A673 (cell line): ENCODE results near the gene SIK3.

ENCODE experiments used
- EZH2 ChIP-seq: fragments of 200-600 bp; sonication (generic); IDR thresholded peaks from 2 replicates; pipeline ENCODE4 v1.6.1; 2017; ENCODE audit warnings: borderline replicate concordance, low read depth, mild to moderate bottlenecking, mixed read lengths, antibody characterized with exemption, low read length; ENCODE audit not compliant: poor library complexity, severe bottlenecking
- TF ChIP-seq, protein P1 (sequence below): fragments of 300-800, 200-600 bp; sonication (generic); conservative IDR thresholded peaks from 2 replicates; pipeline ENCODE4 v1.5.1; 2017; ENCODE audit warnings: low read depth, mild to moderate bottlenecking, antibody characterized with exemption, low read length, moderate library complexity, mixed read lengths

DNA sequence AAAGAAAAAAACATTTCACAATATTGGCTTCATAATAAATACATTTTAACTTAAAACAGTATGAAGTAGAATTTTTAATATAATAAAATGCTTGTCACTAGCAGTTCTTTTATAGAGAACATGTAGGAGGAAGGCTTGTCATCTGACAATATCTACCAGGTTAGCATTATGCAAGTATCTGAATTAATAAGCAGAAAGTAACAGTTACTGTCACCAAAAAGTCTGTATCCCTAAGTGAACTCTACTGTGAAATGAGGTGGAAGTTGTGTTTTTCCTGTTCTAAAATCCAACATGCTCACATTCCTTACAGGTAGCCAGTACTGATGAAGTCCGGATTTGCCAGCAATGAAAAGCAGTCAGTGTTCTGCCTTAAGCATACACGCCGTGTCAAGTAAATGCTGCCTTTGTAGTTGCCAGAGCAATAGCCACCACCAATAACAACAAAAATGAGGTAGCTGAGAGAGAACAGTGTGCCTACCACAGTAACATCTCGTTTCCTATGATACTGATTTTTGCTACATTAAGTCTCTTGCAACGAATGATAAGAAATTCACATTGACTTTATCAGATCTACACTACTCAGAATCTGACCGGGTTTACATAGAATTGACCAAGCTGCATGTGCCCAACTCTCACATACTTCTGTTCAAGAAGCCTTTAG, 95.5 kb downstream of the SIK3 start:
- TF ChIP-seq, protein P1, sequence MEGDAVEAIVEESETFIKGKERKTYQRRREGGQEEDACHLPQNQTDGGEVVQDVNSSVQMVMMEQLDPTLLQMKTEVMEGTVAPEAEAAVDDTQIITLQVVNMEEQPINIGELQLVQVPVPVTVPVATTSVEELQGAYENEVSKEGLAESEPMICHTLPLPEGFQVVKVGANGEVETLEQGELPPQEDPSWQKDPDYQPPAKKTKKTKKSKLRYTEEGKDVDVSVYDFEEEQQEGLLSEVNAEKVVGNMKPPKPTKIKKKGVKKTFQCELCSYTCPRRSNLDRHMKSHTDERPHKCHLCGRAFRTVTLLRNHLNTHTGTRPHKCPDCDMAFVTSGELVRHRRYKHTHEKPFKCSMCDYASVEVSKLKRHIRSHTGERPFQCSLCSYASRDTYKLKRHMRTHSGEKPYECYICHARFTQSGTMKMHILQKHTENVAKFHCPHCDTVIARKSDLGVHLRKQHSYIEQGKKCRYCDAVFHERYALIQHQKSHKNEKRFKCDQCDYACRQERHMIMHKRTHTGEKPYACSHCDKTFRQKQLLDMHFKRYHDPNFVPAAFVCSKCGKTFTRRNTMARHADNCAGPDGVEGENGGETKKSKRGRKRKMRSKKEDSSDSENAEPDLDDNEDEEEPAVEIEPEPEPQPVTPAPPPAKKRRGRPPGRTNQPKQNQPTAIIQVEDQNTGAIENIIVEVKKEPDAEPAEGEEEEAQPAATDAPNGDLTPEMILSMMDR, result no peak
- no peak for TF ChIP-seq EZH2
